Hepatocyte (in vitro differentiated cells): ENCODE results near the gene CISH. TPM values are rescaled to one million over a fixed set of nuclear protein-coding genes. Genes with fewer than 3 reads are reported as not detected.

Experiments
- DNase-seq: peaks from one replicate; pipeline ENCODE4 v3.0.0-alpha.2; 2016; ENCODE audit warnings: low spot score
- H2AFZ ChIP-seq: fragments of 200-600 bp; sonication (generic); 2 replicates; pipeline ENCODE4 v1.6.0; 2016; ENCODE audit warnings: antibody characterized with exemption, mild to moderate bottlenecking
- H3K27ac ChIP-seq: fragments of 200-600 bp; sonication (generic); 2 replicates; pipeline ENCODE4 v1.5.1; 2016; ENCODE audit warnings: mild to moderate bottlenecking
- H3K27me3 ChIP-seq: fragments of 200-600 bp; sonication (generic); 2 replicates; pipeline ENCODE4 v1.6.1; 2016
- H3K36me3 ChIP-seq: fragments of 200-600 bp; sonication (generic); replicated peaks from 2 replicates; pipeline ENCODE4 v1.5.1; 2016; ENCODE audit warnings: low read depth; ENCODE audit not compliant: insufficient read depth
- H3K4me1 ChIP-seq: fragments of 200-600 bp; sonication (generic); 2 replicates; pipeline ENCODE4 v1.5.1; 2016; ENCODE audit warnings: mild to moderate bottlenecking, moderate library complexity; ENCODE audit not compliant: insufficient read depth
- H3K4me2 ChIP-seq: fragments of 200-600 bp; sonication (generic); 2 replicates; pipeline ENCODE4 v1.6.0; 2016
- H3K4me3 ChIP-seq: fragments of 200-600 bp; sonication (generic); 2 replicates; pipeline ENCODE4 v1.5.1; 2016; ENCODE audit warnings: mild to moderate bottlenecking
- H3K79me2 ChIP-seq: fragments of 200-600 bp; sonication (generic); 2 replicates; pipeline ENCODE4 v1.6.0; 2017; ENCODE audit warnings: mild to moderate bottlenecking
- H3K9me2 ChIP-seq: fragments of 200-600 bp; sonication (generic); replicated peaks from 2 replicates; pipeline ENCODE4 v1.6.0; 2017; ENCODE audit warnings: mild to moderate bottlenecking; ENCODE audit not compliant: insufficient read depth
- H3K9me3 ChIP-seq: fragments of 200-600 bp; sonication (generic); 2 replicates; pipeline ENCODE4 v1.5.1; 2016; ENCODE audit warnings: low read depth, mild to moderate bottlenecking
- H4K20me1 ChIP-seq: fragments of 200-600 bp; sonication (generic); 2 replicates; pipeline ENCODE4 v1.6.0; 2016; ENCODE audit warnings: mild to moderate bottlenecking; ENCODE audit not compliant: insufficient read depth, poor library complexity, severe bottlenecking
- CTCF ChIP-seq: fragments of 200-600 bp; sonication (generic); IDR thresholded peaks from 2 replicates; pipeline ENCODE4 v1.5.1; 2016; ENCODE audit warnings: antibody characterized with exemption, mild to moderate bottlenecking; ENCODE audit not compliant: poor library complexity
- EZH2 ChIP-seq: fragments of 200-600 bp; sonication (generic); IDR thresholded peaks from 2 replicates; pipeline ENCODE4 v1.6.1; 2016; ENCODE audit warnings: antibody characterized with exemption, mild to moderate bottlenecking, borderline replicate concordance
- EZH2phosphoT487 ChIP-seq: fragments of 200-600 bp; sonication (generic); IDR thresholded peaks from one replicate; pipeline ENCODE4 v1.6.1; 2018; ENCODE audit warnings: antibody characterized with exemption, mild to moderate bottlenecking, low read depth, moderate library complexity; ENCODE audit not compliant: unreplicated experiment, severe bottlenecking
- WGBS: methylation state at CpG from one replicate; pipeline ENCODE4 v1.1.6; 2016; ENCODE audit warnings: low lambda C conversion rate; ENCODE audit errors: missing lambda C conversion rate; 5-methylcytosine and 5-hydroxymethylcytosine counted together
- polyA plus RNA-seq: library from polyadenylated mRNA; unstranded; fragments of >200 nt; fragmentation: Nextera tagmentation; extraction: Ambion mirVana; gene quantifications from 2 replicates; pipeline ENCODE4 v1.2.1, GENCODE V29; 2016
- total RNA-seq: library from RNA; depleted of rRNA; stranded (reverse); fragments of >200 nt; gene quantifications from 2 replicates; pipeline ENCODE4 v1.2.3, GENCODE V29; 2014

CISH gene
- total and polyA plus RNA-seq, 2 experiments from 2014 or later: 4.0 to 9.0 TPM

DNA sequence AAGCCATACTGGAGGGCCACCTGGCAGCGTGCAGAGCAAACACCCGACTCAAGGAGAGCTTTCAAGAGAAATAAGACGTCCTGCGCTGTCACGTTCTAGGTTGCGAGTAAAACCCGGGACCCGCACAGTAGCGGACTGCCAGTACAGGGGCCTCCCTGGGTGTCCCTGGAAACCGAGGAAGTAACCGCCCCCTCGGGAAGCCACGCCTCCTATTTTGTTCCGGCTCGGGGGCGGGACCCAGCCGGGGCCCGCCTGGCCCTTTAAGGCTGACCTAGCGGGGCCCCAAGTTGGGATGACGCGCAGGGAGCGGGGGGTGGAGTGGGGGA is 5.2 kb upstream of the CISH start:
- TF ChIP-seq EZH2phosphoT487 (no peak), EZH2 (no peak), CTCF (no peak)
- H3K9me3 ChIP-seq: no peaks in the 10 kb centered on the region
- H3K36me3 ChIP-seq: no peaks in the 10 kb centered on the region
- no peaks in the 10 kb centered on the region for H4K20me1 ChIP-seq
- 1% methylated on average over 21 of the region's 22 CpGs for WGBS
- H2AFZ ChIP-seq: peak overlapping the region; percentile 77
- H3K4me1 ChIP-seq: peaks cover 26% of the 10 kb centered on the region
- peak overlapping the region; percentile 59 for H3K4me3 ChIP-seq
- H3K27me3 ChIP-seq: no peaks in the 10 kb centered on the region
- peak overlapping the region; percentile 93 for H3K4me2 ChIP-seq
- peak; percentile 97 for DNase-seq
- peaks cover 35% of the 10 kb centered on the region for H3K79me2 ChIP-seq
- H3K9me2 ChIP-seq: no peaks in the 10 kb centered on the region
- peak overlapping the region; percentile 69 for H3K27ac ChIP-seq

DNA sequence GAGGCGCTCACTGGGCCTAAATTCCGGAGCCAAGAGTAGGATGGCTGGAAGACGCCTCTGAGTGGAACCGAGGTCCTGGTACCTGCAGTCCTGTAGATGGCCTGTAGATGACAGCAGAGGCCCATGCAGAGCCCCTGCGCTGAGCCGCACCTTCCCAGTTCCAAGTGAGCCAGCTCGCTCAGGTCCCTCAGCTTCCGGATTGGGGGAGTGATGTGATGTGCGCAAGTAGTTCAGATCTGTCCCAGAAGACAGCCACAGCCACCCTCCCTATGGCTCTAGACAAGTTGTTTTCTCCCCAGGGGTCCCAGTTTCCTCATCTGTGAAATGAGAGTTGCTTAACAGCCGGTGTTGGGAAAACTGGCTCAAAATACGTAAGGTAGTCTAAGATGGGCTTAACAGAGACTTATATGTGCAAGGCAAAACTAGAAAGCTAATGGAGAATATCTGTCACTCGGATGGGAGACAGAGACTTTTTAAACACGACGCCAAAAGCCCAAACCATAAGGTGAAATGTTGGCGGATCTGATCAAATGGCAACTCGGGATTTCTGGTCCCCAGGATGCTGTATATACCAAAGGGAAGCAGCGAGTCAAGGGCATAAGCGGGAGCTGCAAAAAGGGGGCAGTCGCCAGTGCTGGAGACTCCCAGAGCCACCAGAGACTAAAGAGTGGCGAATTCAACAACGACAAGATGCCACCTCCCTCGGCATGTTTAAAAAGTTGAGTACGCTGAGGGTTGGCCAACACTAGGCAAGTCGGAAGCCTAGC is 4.6 kb upstream of the CISH start:
- Histone ChIP-seq H3K27me3 (no peaks in the 10 kb centered on the region), H2AFZ (peak overlapping the region; percentile 77), H3K9me2 (no peaks in the 10 kb centered on the region), H3K4me1 (peaks cover 27% of the 10 kb centered on the region), H3K4me3 (peak overlapping the region; percentile 59), H3K4me2 (peak overlapping the region; percentile 93), H3K27ac (peak overlapping the region; percentile 69), H3K36me3 (no peaks in the 10 kb centered on the region), H4K20me1 (no peaks in the 10 kb centered on the region), H3K79me2 (peaks cover 36% of the 10 kb centered on the region), H3K9me3 (no peaks in the 10 kb centered on the region)
- TF ChIP-seq EZH2phosphoT487 (no peak), CTCF (peak; percentile 98)
- DNase-seq: peak; percentile 95
- 4% methylated on average over 24 of the region's 24 CpGs for WGBS

DNA sequence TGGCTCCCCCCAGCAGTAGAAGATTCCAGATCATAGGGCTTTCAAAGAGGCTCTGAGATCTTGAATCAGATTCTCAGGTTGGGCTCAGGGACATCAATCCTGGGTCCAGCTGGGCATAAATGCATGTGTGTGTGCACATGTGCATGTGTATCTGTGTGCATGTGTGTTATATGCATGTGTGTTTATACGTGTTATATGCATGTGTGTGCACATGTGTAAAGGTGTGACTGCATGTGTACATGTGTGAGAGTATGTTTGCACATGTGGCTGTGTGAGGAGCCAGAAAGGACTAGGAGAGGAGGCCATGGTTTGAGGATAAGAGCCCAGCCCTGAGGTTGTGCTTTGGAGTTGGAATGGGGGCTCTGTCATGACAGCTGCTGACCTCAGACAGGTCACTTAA is 3.6 kb upstream of the CISH start:
- H3K4me1 ChIP-seq: peaks cover 37% of the 10 kb centered on the region
- no peaks in the 10 kb centered on the region for H3K36me3 ChIP-seq
- no peaks in the 10 kb centered on the region for H4K20me1 ChIP-seq
- WGBS: 31% methylated on average over 1 of the region's 1 CpG
- H3K27me3 ChIP-seq: no peaks in the 10 kb centered on the region
- DNase-seq: no peak
- peaks cover 37% of the 10 kb centered on the region for H3K79me2 ChIP-seq
- no peaks in the 10 kb centered on the region for H3K9me2 ChIP-seq
- TF ChIP-seq EZH2: no peak
- no peak for TF ChIP-seq CTCF
- TF ChIP-seq EZH2phosphoT487: no peak
- H3K27ac ChIP-seq: no peak overlapping the region
- no peak overlapping the region for H2AFZ ChIP-seq
- H3K4me2 ChIP-seq: no peak overlapping the region
- H3K4me3 ChIP-seq: no peak overlapping the region
- H3K9me3 ChIP-seq: no peaks in the 10 kb centered on the region
